DOHH2 (cell line): ENCODE data around the gene DENND1A.
"Not testable (repeated sequence)": the region's sequence is repeated elsewhere in the genome, so short reads cannot be mapped to it uniquely, and the experiment has no call there.

Source experiments
- EZH2phosphoT487 ChIP-seq: fragments of 200-600 bp; sonication (generic); IDR thresholded peaks from 2 replicates; pipeline ENCODE4 v1.6.1; 2017; ENCODE audit warnings: borderline replicate concordance, mild to moderate bottlenecking, antibody characterized with exemption, low read length, moderate library complexity, mixed read lengths
- TF ChIP-seq, protein P1 (sequence below): fragments of 200-600 bp; sonication (generic); IDR thresholded peaks from one replicate; pipeline ENCODE4 v1.5.1; 2014; ENCODE audit warnings: antibody characterized with exemption, mild to moderate bottlenecking, low read depth, low read length; ENCODE audit not compliant: poor library complexity, severe bottlenecking

DNA sequence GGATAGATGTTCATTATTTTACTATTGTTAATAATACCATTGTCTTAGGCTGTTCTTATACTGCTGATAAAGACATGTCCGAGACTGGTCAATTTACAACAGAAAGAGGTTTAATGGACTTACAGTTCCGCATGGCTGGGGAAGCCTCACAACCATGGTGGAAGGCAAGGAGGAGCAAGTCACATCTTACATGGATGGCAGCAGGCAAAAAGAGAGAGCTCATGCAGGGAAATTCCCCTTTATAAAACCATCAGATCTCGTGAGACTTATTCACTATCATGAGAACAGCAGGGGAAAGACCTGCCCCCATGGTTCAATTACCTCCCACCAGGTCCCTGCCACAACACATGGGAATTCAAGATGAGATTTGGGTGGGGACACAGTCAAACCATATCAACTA is 6.6 kb upstream of the DENND1A start:
- TF ChIP-seq, protein P1, sequence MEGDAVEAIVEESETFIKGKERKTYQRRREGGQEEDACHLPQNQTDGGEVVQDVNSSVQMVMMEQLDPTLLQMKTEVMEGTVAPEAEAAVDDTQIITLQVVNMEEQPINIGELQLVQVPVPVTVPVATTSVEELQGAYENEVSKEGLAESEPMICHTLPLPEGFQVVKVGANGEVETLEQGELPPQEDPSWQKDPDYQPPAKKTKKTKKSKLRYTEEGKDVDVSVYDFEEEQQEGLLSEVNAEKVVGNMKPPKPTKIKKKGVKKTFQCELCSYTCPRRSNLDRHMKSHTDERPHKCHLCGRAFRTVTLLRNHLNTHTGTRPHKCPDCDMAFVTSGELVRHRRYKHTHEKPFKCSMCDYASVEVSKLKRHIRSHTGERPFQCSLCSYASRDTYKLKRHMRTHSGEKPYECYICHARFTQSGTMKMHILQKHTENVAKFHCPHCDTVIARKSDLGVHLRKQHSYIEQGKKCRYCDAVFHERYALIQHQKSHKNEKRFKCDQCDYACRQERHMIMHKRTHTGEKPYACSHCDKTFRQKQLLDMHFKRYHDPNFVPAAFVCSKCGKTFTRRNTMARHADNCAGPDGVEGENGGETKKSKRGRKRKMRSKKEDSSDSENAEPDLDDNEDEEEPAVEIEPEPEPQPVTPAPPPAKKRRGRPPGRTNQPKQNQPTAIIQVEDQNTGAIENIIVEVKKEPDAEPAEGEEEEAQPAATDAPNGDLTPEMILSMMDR = not testable (repeated sequence)
- TF ChIP-seq EZH2phosphoT487 = not testable (repeated sequence)
